ENCODE results near the gene AOAH. TPM values are rescaled to one million over a fixed set of nuclear protein-coding genes. Genes with fewer than 3 reads are reported as not detected.

AOAH gene
- total and polyA plus RNA-seq, 2 of the 13 experiments (the other 11 are each of a cell fraction or from before 2014, with no cell fraction given), result not detected

- TF ChIP-seq ZBTB20 (CRISPR knock-in tag; IDR thresholded peaks at IDR 0.05; ENCODE audit: borderline replicate concordance, low read depth) (no peak), ONECUT2 (CRISPR knock-in tag; IDR thresholded peaks at IDR 0.05) (no peak), REXO4 (CRISPR knock-in tag; IDR thresholded peaks at IDR 0.05; ENCODE audit: borderline replicate concordance) (no peak), MAFK (conservative IDR thresholded peaks at IDR 0.05 in 1 of 2, IDR thresholded peaks at IDR 0.05 in 1 of 2; ENCODE audit: low read length in 2 of 2) (no peak)
Observed at GRCh38 chr7:36562121-36562520, 162.2 kb downstream of the AOAH start (continued).

GRCh38 chr7:36549029-36549428, 175.3 kb downstream of the AOAH start:
- H3K27ac ChIP-seq (ENCODE audit: extremely low read length, insufficient read depth, low read length), result no peak overlapping the region
- 11% methylated on average over 2 of the region's 2 CpGs for whole genome bisulfite sequencing (ENCODE audit: low lambda C conversion rate)
- DNase-seq (ENCODE audit: low spot score) (no peak), FAIRE-seq (no peak), ATAC-seq (no peak)
- H3K36me3 ChIP-seq (replicated peaks in 1 of 2; ENCODE audit: control insufficient read depth in 1 of 2, insufficient read depth in 2 of 2, low read length in 2 of 2), result no peaks in the 10 kb centered on the region
- POLR2A ChIA-PET, result no interaction called here
- no TSS peak for BruUV-seq (replicated peaks)
- in situ Hi-C loops (cut with HindIII; ENCODE audit: extremely low pct_ligation_motif_present, low pct_unique_long_range_greater_than_20kb) (no loop called here), intact Hi-C loops (cut with micrococcal nuclease; ENCODE audit: unreplicated experiment) (no loop called here)
- H4K20me1 ChIP-seq (ENCODE audit: insufficient read depth, low read length), result no peaks in the 10 kb centered on the region
- H3K9ac ChIP-seq (ENCODE audit: insufficient read depth, low read depth, low read length), result no peak overlapping the region
- CTCF ChIA-PET (ENCODE audit: low intra/inter-chr PET ratio, low total read pairs), result no interaction called here
- TF ChIP-seq REXO4 (CRISPR knock-in tag; IDR thresholded peaks at IDR 0.05; ENCODE audit: borderline replicate concordance) (no peak), ATF7 (IDR thresholded peaks at IDR 0.05) (peak; percentile 82), ATF7 (CRISPR knock-in tag; IDR thresholded peaks at IDR 0.05) (no peak)
- H2AFZ ChIP-seq (ENCODE audit: low read length), result no peak overlapping the region
- H3K27me3 ChIP-seq (ENCODE audit: control insufficient read depth in 1 of 2, insufficient read depth in 2 of 2, low read length in 2 of 2), result peaks cover 0 to 2% of the 10 kb centered on the region in 2 experiments; a peak in 1 of 5 replicates
- H3K9me3 ChIP-seq (ENCODE audit: low read length), result no peaks in the 10 kb centered on the region
- no peaks in the 10 kb centered on the region for H3K79me2 ChIP-seq (ENCODE audit: insufficient read depth, low read length)
- H3K4me2 ChIP-seq (ENCODE audit: low read depth, low read length), result no peak overlapping the region
- H3K4me1 ChIP-seq (ENCODE audit: insufficient read depth, low read length), result no peaks in the 10 kb centered on the region
- H3K4me3 ChIP-seq (replicated peaks in 1 of 3; ENCODE audit: insufficient read depth in 1 of 3, low read depth in 2 of 3, low read length in 3 of 3), result no peak overlapping the region

DNA sequence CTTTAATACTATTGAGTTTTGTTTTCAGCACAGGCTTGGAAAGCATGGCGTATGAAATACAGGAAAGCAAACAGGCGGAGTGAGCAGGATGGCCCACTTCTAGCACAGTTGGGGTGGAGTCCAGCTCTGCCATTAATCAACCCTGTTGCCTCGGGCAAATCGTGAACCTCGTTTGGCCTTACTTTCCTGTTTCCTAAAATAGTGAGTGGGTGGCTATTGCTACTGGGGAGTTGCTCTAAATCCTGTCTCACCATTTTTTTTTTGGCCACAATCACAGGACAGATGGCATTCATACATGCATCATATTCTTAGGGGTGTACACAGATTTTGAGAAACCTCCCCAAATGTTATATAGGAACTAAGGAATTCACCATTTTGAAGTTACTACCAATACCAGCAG, 176.9 kb downstream of the AOAH start:
- DNase-seq (ENCODE audit: low spot score) (no peak), ATAC-seq (no peak), FAIRE-seq (no peak)
- intact Hi-C loops (cut with micrococcal nuclease; ENCODE audit: unreplicated experiment), result no loop called here
- TF ChIP-seq, protein P1, sequence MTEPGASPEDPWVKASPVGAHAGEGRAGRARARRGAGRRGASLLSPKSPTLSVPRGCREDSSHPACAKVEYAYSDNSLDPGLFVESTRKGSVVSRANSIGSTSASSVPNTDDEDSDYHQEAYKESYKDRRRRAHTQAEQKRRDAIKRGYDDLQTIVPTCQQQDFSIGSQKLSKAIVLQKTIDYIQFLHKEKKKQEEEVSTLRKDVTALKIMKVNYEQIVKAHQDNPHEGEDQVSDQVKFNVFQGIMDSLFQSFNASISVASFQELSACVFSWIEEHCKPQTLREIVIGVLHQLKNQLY (CRISPR knock-in tag; IDR thresholded peaks at IDR 0.05), result no peak
- no peak overlapping the region for H3K4me3 ChIP-seq (replicated peaks in 1 of 3; ENCODE audit: insufficient read depth in 1 of 3, low read depth in 2 of 3, low read length in 3 of 3)
- WGBS (ENCODE audit: low lambda C conversion rate), result 28% methylated on average over 5 of the region's 5 CpGs
- no peaks in the 10 kb centered on the region for H3K79me2 ChIP-seq (ENCODE audit: insufficient read depth, low read length)
- no TSS peak for BruUV-seq (replicated peaks)
- no peak overlapping the region for H2AFZ ChIP-seq (ENCODE audit: low read length)
- H3K4me2 ChIP-seq (ENCODE audit: low read depth, low read length), result no peak overlapping the region
- no peaks in the 10 kb centered on the region for H3K4me1 ChIP-seq (ENCODE audit: insufficient read depth, low read length)
- H3K27ac ChIP-seq (ENCODE audit: extremely low read length, insufficient read depth, low read length), result no peak overlapping the region
- in situ Hi-C loops (cut with HindIII; ENCODE audit: extremely low pct_ligation_motif_present, low pct_unique_long_range_greater_than_20kb), result no loop called here
- no peaks in the 10 kb centered on the region for H3K36me3 ChIP-seq (replicated peaks in 1 of 2; ENCODE audit: control insufficient read depth in 1 of 2, insufficient read depth in 2 of 2, low read length in 2 of 2)
- H4K20me1 ChIP-seq (ENCODE audit: insufficient read depth, low read length), result no peaks in the 10 kb centered on the region
- H3K27me3 ChIP-seq (ENCODE audit: control insufficient read depth in 1 of 2, insufficient read depth in 2 of 2, low read length in 2 of 2), result peaks cover 0 to 2% of the 10 kb centered on the region in 2 experiments; a peak in 1 of 5 replicates
- CTCF ChIA-PET (ENCODE audit: low intra/inter-chr PET ratio, low total read pairs), result no interaction called here
- no peaks in the 10 kb centered on the region for H3K9me3 ChIP-seq (ENCODE audit: low read length)
- POLR2A ChIA-PET, result no interaction called here
- H3K9ac ChIP-seq (ENCODE audit: insufficient read depth, low read depth, low read length), result no peak overlapping the region

Data from HepG2 (cell line).